Measurements from ENCODE around the gene OR8K5.
"Not testable (repeated sequence)": the region's sequence is repeated elsewhere in the genome, so short reads cannot be mapped to it uniquely, and the experiment has no call there.

Gene OR8K5, protein sequence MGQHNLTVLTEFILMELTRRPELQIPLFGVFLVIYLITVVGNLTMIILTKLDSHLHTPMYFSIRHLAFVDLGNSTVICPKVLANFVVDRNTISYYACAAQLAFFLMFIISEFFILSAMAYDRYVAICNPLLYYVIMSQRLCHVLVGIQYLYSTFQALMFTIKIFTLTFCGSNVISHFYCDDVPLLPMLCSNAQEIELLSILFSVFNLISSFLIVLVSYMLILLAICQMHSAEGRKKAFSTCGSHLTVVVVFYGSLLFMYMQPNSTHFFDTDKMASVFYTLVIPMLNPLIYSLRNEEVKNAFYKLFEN

DNA sequence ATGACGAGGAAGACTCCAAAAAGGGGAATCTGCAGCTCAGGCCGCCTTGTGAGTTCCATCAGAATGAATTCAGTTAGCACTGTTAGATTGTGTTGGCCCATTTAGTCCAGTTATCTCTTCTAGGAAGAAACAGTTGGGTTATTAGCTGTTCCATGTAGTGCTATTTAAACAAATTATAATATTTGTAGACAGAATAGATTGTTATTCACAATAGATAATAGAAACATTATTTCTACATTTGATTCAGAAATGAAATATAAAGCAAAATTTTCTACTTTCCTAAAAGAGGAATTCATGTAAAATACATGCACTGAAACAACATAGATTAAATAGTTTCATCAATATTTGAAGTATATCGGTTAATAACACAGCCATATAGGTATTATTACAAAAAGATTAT is at the start of gene OR8K5:
TSS of gene OR8K5 (minus strand) at position 101 of the 400 bp plus-strand sequence. CDS start at position 101, 0 bp downstream.
- no peak for DNase-seq

DNA sequence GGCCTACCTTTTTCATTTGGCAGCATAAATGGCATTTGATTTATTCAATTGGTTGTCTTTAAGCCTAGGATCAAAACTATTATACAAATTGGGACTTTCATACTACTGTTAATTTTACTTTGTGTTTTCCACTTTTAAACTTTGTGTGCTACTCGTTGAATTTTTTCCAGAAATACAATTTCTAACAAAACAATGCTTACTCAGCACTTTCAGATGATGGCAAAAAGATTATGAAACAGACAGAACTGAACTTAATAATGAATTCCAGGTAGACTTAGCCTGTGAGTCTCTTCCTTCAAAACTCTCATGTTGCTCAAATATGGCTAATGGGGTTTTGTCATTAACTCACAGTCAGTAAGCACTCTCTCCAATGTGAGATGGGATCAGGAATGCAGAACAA is 47.7 kb upstream of the OR8K5 start:
- no peak for DNase-seq

DNA sequence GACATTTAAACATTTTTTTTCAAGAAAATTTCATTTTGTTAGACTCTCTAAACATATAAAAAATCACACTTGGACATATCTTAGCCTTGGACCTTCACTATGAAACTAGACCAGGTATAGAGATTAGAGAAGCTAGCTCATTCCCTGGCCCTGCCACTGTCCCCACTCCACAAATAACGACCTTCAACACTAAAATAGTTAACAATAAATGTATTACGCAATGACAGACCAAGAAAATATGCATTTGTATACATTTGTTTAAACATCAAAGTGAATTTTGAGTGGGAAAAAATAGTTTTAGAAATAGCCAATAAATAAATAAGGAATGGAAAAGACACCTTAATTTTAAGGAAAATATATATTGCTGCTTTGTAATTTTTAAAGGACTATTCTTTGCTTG is 37.2 kb upstream of the OR8K5 start:
- no peak for DNase-seq

DNA sequence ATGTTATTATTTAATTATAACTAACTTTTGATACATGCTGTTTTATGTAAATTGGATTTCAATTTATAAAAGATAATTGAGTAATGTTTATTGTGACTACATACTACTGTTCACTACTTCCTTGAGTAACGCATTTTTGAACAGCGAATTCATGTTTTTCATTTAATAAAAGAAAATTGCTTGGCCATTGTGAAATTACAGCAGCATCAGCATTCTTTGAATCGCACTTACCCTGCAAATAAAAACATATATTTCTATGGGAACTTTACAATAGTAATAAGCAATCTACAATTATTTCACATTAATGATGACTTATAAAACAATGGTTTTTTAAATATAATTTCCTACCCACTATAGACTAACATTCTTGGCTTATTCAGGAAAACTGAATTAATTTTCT is 36.6 kb upstream of the OR8K5 start:
- no peak for DNase-seq

DNA sequence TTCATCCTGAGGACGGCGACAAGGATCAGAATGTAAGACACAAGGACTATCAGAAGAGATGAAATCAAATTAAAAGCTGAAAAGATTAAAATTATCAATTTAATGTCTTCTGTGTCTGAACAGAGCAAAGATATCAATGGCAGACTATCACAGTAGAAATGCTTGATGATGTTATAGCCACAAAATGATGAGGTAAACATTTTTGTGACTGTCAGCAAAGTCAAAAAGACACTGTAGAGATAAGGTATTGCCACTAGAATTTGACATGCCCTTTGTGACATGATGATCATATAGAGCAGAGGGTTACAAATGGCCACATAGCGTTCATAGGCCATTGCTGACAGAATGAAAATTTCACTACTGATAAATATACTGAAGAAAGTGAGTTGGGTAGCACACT is 28.5 kb upstream of the OR8K5 start:
- DNase-seq, result no peak

DNA sequence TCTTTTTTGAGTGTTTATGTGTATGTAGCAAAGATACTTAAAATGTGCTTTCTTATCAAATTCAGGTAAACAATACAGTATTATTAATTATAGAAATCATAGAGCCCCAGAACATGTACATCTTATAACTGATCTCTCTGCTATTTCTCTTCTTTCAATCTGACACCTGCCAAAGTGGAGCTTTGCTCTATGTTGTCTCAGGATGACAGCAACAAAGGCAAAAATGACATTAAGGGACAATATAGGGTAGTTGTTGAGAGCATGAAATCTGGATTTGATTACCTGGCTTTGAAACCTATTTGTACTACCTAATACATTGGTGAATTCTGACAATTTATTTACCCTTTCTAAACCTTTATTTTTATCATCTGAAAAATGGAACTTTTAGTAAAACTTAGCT is 23.3 kb upstream of the OR8K5 start:
- DNase-seq, result no peak

DNA sequence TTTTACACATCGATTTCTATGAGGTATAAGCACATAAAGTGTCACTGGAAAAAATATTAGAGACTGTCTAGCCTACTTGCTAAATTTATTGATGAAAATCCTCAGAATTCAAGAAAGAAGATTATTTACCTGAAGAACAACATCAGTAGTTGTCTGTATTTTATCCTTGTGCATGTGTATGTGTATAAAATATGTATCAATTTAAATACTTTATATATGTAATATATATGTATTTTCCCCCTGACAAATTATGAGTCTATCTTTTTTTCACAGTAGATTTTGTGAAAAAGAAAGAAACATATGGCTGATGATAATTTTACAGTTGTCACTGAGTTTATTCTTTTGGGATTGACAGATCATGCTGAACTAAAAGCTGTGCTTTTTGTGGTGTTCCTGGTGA is 16.2 kb upstream of the OR8K5 start, which contains the start of gene OR5J2:
TSS of gene OR5J2 (plus strand) at position 301 of the 400 bp plus-strand sequence. CDS start at position 301, 0 bp downstream.
- no peak for DNase-seq

DNA sequence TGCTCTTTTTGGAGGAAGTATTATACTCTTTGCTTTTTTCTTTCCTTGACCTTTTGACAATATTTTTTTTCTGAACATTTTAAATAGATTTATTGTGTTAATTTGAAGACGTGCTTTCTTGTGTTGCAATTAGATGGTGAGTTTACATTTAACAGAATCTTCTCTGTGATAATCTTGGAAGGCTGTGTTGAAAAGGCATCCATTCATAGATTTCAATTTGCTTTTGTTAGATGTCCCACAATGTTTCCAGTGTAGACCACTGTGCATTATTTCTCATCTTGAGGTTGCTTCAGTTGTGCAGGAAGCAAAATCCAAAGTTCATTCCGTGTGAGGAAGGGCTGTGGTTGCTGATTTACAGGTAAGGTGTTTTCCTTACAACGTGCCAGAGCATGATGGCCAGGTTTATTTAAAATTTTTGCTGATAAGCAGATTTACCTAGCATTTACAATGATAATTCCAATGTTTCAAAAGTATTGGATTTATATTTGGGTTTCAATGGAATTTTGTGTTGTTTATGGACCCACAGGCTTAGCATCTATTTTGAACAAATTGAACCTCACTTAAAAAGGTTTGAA is 12.2 kb upstream of the OR8K5 start:
- no peak for DNase-seq

DNA sequence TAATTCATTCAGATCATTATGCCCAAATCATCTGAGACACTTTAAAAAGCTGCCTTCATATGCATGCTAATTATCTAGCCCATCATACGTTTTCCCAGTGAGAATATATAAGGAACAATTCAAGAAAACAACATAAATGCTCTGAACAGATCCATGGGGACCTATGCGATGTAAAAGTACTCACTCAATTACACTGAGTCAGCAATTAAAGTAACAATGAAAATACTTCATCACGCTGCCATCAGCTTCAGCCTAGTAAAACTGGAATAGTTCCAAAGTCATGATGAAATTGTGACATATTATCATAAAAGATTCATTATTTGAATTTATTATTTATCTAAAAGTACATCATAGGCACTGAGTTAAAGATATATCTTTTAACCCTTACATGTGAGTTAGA is 3.7 kb upstream of the OR8K5 start:
- DNase-seq, result no peak

DNA sequence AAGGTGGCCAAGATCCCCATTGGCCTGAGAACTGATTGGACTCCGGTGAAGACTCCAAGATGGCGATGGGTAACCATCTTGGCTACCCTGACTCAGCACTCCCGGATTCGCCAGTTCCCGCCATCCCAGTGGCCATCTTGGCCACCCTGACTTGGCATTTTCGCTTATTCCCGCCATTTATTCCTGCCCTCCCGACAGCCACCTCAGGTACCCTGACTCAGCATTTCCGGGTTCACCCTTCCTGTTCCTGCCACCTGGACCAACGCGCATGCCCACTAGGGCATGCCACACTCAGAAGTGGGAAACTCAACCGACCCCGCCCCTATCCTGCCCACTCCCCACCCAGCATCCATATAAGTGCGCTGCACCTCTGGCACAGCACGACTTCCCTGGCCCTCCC is 7.8 kb downstream of the OR8K5 start:
- peak in 1 of 2 experiments; percentile 33 for DNase-seq

DNA sequence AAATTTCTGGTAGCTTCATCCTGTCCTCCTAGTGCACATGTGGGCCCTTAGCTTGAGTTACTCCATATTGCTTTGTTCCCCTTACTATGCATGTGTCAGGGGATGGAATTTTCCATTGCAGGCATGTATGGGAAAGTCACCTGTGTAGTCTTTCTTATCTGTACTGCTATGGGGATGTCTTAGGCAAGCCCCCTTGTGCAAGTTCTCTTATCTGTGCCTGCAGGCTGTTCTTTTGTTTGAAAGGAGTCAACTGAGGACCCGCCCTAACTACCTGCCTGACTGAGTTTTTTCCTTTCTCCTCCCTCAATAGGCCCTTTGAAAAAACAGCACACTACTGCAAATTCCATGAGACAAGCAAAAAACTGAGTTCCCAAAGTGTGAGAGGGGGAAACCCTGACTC is 8.7 kb downstream of the OR8K5 start:
- no peak for DNase-seq

DNA sequence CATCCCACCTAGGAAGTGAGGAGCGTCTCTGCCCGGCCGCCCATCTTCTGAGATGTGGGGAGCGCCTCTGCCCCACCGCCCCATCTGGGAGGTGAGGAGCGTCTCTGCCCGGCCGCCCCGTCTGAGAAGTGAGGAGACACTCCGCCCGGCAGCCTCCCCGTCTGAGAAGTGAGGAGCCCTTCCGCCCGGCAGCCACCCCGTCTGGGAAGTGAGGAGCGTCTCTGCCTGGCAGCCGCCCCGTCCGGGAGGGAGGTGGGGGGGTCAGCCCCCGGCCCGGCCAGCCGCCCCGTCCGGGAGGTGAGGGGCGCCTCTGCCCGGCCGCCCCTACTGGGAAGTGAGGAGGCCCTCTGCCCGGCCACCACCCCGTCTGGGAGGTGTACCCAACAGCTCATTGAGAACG is 16.4 kb downstream of the OR8K5 start:
- not testable (repeated sequence) for DNase-seq

DNA sequence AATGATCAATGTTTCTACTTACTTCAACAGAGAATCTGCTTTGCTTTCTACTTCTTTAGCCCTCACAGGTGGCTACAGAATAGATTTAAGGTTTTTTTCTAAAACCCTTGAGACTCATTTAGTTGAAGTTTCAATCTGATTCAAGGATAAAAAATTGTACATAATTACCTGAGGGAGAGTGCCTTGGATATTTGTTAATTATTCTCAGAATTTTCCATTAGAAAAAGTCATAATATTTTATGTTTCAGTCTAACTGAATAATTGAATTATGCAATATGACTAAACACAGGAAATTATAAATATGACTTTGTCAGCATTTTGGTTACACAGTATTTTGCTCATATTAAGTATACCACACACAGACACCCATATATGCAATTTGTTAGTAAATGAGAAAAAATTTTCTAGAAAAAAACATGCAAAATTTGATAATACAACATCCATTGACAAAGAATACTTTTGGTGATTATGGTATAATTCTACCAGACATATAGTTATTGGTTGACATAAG is 19.9 kb downstream of the OR8K5 start, which contains the start of gene OR8J3:
TSS of gene OR8J3 (minus strand) at position 51 of the 511 bp plus-strand sequence. CDS start 2,483 bp downstream, outside the sequence.
- DNase-seq, result no peak

DNA sequence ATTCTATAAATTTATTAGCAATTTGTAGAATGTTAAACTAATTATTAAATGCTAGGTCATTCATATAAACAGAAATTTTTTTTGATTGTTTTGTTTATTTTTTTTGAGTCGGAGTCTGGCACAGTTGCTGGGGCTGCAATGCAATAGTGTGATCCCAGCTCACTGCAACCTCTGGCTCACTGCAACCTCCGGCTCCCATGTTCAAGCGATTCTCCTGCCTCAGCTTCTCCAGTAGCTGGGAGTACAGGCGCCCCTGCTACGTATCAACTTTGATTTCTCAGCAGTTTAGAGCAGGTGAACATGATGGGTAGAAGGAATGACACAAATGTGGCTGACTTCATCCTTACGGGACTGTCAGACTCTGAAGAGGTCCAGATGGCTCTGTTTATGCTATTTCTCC is 38.0 kb downstream of the OR8K5 start, which contains the start of gene OR8H3:
TSS of gene OR8H3 (plus strand) at position 301 of the 400 bp plus-strand sequence. CDS start at position 301, 0 bp downstream.
- DNase-seq, result no peak
